HG02588 (cell line): ENCODE results near the gene RPAP2.

ENCODE experiments used
- ATAC-seq: cut with Tn5 transposase; IDR thresholded peaks from one replicate; pipeline ENCODE4 v1.9.1; 2021; ENCODE audit warnings: mild to moderate bottlenecking, moderate library complexity; ENCODE audit not compliant: unreplicated experiment

The RPAP2 gene

DNA sequence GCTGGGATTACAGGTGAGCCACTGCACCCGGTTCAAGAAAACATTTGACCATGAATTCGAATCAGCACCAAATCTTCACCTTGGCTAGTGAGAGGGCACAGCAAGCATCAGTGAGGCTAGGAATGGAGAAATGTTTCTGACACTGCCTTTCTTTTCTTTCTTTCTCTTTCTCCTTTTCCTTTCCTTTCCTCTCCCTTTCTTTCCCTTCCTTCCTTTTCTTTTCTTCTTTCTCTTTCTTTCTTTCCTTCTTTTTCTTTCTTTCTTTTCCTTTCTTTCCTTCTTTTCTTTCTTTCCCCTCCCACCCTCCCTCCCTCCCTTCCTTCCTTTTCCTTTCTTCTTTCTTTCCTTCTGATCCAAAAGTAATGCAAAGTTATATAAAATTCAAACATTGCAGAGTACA, 147.0 kb downstream of the RPAP2 start:
- ATAC-seq: no peak

DNA sequence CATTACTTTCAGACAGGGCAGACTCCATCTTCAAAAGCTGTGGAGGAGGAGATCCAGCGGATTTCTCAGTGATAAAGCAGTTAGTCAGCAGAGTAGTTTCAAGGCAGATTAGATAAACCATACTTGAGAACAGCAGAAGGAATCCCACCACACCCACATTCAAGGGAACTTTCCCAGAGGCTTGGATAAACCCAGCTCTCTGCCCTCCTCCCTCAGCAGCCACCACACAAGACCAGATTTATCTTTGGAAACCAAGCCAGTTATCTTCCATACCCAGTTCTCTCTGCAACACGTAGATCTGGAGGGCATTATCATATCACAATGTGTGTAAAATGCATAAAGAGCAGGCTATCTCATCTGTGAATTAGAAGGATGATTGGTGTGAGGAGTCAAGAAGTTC, 147.7 kb downstream of the RPAP2 start:
- no peak for ATAC-seq

DNA sequence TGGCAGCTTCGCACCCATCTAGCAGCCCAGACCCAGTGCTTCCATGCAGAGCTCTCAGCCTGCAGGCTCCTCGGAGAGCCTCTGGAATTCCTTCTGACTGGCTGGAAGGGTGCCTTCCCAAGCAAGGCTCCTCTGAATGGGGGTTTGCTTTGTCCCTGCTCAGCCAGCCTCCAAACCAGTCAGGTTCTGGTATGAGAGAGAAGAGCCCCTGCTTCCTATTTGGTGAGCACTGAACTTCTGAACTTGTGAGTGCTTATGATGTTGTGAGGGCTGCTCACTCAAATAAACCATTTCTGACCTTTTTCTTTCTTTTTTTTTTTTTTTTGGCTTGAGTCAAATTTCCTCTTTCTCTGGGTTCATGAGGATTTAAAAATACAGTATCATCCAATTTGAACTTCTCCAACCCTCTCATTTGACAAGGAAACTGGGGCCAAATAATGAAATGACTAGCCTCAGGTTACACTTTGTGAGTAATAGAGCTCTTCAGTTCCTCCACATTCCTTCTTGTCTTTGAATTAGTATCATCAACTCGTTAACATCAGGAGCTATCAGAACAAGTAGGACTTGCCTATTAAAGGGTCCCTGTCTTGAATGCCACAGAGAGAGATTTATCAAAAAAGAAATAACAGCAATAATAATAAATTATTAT, 148.3 kb downstream of the RPAP2 start:
- ATAC-seq: no peak

DNA sequence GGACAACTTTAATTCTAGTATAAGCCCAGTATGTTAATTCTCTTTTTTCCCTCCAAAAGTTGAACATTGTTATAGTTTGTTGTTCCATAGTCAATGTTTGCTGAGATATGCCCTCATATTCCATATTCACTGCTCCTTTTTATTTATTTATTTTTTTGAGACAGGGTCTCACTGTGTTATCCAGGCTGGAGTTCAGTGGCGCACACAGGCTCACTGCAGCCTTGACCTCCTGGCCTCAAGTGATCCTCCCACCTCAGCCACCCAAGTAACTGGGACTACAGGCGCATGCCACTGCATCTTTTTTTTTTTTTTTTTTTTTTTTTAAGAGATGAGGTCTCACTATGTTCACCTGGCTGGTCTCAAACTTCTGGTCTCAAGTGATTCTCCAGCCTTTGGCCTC, 149.1 kb downstream of the RPAP2 start:
- ATAC-seq: no peak
